NT2/D1 (cell line): ENCODE measurements around the gene SLC2A3.
"Not testable (repeated sequence)": the region's sequence is repeated elsewhere in the genome, so short reads cannot be mapped to it uniquely, and the experiment has no call there.

Source experiments
- SUZ12 ChIP-seq: IDR thresholded peaks from 2 replicates; pipeline ENCODE4 v1.6.1; 2011; ENCODE audit not compliant: insufficient read length, insufficient read depth; ENCODE audit errors: extremely low read depth
- YY1 ChIP-seq: IDR thresholded peaks from 2 replicates; pipeline ENCODE4 v1.6.1; 2011; ENCODE audit not compliant: insufficient read length, insufficient read depth
- ZNF274 ChIP-seq: IDR thresholded peaks from 2 replicates; pipeline ENCODE4 v1.6.1; 2011; ENCODE audit warnings: mild to moderate bottlenecking, low read depth, low read length

- TF ChIP-seq ZNF274, YY1, SUZ12: not testable (repeated sequence)
Observed at GRCh38 chr12:7953912-7954311, 17.9 kb upstream of the SLC2A3 start.
